Activated effector memory CD4-positive, alpha-beta T cell treated with anti-CD3 and anti-CD28 coated beads, Interleukin-2, amount 50 U/mL, for 16 hours (primary cell): ENCODE data around the gene CUX1.
"Not testable (repeated sequence)": the region's sequence is repeated elsewhere in the genome, so short reads cannot be mapped to it uniquely, and the experiment has no call there.

ENCODE experiments used
- DNase-seq: peaks from one replicate; pipeline ENCODE4 v3.0.0-alpha.2; 2020

Gene CUX1

GRCh38 chr7:101919363-101920115 lies 102.1 kb downstream of the CUX1 start:
- no peak for DNase-seq

- DNase-seq = no peak
Observed at GRCh38 chr7:101921061-101921460, 103.6 kb downstream of the CUX1 start.

- not testable (repeated sequence) for DNase-seq
Observed at GRCh38 chr7:101921546-101922489, 104.4 kb downstream of the CUX1 start.

GRCh38 chr7:101922631-101923601 lies 105.5 kb downstream of the CUX1 start:
- no peak for DNase-seq

GRCh38 chr7:101923602-101923985 lies 106.2 kb downstream of the CUX1 start:
- no peak for DNase-seq

GRCh38 chr7:101924171-101924570 lies 106.7 kb downstream of the CUX1 start:
- DNase-seq = no peak

GRCh38 chr7:101926265-101926664 lies 108.8 kb downstream of the CUX1 start:
- no peak for DNase-seq

GRCh38 chr7:101927389-101927788 lies 110.0 kb downstream of the CUX1 start:
- DNase-seq = no peak

GRCh38 chr7:101927802-101928201 lies 110.4 kb downstream of the CUX1 start:
- DNase-seq = no peak

- no peak for DNase-seq
Observed at GRCh38 chr7:101929256-101929655, 111.8 kb downstream of the CUX1 start.

- DNase-seq = not testable (repeated sequence)
Observed at GRCh38 chr7:101929911-101930310, 112.5 kb downstream of the CUX1 start.

- DNase-seq = no peak
Observed at GRCh38 chr7:101932083-101932482, 114.7 kb downstream of the CUX1 start.

- no peak for DNase-seq
Observed at GRCh38 chr7:101933028-101933427, 115.6 kb downstream of the CUX1 start.

- no peak for DNase-seq
Observed at GRCh38 chr7:101933688-101934121, 116.3 kb downstream of the CUX1 start.

GRCh38 chr7:101934618-101935017 lies 117.2 kb downstream of the CUX1 start:
- DNase-seq = no peak

GRCh38 chr7:101935521-101936141 lies 118.2 kb downstream of the CUX1 start:
- no peak for DNase-seq

- no peak for DNase-seq
Observed at GRCh38 chr7:101936223-101936610, 118.8 kb downstream of the CUX1 start.

- no peak for DNase-seq
Observed at GRCh38 chr7:101936611-101937231, 119.3 kb downstream of the CUX1 start.

GRCh38 chr7:101937717-101938514 lies 120.5 kb downstream of the CUX1 start:
- no peak for DNase-seq

- no peak for DNase-seq
Observed at GRCh38 chr7:101939136-101939695, 121.8 kb downstream of the CUX1 start.

- no peak for DNase-seq
Observed at GRCh38 chr7:101940151-101940550, 122.7 kb downstream of the CUX1 start.
